Suppressor macrophage treated with lipopolysaccharide for 1 hour (primary cell): ENCODE data around the gene SPN.
A peak's percentile ranks its signal among the peaks of the same experiment; 100 is the strongest.
"Not testable (repeated sequence)": the region's sequence is repeated elsewhere in the genome, so short reads cannot be mapped to it uniquely, and the experiment has no call there.

Experiments used
- DNase-seq, 3 donors: peaks; one replicate each; pipeline ENCODE4 v3.0.0-alpha.2; 2020 to 2022

SPN gene

DNA sequence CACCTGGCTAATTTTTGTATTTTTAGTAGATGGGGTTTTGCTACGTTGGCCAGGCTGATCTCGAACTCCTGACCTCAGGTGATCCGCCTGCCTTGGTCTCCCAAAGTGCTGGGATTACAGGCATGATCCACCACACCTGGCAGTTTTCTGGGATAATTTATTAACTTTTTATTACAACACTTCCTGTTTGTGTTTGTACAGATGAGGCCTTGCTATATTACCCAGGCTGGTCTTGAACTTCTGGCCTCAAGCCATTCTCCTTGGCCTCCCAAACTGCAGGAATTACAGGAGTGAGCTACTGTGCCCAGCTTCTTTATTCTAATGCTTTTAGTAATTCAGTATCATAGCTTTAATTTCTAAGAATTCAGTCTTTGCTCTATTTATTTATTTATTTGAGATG, 16.1 kb upstream of the SPN start:
- no peak for DNase-seq

DNA sequence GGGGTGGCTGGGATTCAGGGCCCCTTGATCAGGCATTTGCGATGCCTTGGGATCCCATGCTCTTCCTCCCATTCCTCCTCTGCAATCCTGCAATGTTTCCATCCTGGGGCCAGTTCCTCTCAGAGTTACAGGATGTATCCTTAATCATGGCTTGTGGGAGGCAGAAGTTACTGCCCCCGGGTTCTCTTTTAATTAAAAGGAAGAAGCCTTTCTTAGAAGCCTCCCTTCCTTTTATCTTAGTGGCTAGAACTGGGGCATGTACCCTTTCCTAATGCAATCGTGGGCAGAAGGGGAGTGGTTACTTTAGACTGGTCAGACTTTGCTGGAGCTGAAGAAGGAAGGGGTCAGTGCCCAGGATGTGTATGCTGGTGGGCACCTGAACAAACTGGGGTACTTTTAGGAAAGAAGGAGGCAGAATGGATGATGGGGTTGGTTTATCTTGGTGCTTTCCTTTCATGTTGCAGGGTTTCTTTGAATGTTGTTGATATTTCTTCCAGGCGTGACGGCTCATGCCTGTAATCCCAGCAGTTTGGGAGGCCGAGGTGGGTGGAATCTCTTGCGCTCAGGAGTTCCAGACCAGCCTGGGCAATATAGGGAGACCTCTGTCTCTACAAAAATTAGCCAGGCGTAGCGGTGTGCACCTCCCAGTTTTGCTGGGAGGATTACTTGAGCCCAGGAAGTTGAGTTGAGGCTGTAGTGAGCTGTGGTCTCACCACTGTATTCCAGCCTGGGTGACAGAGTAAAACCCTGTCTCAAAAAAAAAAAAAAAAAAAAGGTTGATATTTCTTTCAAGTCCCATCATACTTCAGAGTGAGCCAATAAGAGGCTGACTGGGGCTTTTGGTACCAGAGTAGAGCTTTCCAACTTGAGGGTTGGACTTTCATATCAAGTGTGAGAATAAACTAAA, 13.2 kb upstream of the SPN start:
- peak; percentile 76 to 88 (median 80) for DNase-seq

GRCh38 chr16:29650771-29651170, 12.3 kb upstream of the SPN start:
- DNase-seq, result peak; percentile 23 to 37 (median 31)

DNA sequence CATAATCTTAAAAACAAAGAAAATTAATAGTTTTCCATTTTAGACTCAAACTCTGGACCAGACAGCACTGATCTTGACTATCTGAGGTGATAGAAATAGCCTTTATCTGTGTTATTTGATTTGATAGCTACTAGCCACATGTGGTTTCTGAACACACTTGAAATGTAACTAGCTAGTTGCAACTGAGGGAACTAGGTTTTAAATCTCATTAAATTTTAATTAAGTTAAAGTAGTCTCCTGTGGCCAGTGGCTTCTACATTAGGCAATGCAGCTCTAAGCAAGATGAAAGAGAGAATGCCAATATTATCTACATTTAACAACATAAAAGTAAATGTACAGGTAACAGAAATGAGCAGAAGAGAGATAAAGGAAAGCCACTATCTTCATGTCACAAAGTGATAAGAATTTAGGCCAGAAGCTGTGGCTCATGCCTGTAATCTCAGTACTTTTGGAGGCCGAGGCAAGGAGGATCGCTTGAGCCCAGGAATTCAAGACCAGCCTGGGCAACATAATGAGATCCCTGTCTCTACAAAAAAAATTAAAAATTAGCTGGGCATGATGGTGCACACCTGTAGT, 11.2 kb upstream of the SPN start:
- DNase-seq, result no peak

DNA sequence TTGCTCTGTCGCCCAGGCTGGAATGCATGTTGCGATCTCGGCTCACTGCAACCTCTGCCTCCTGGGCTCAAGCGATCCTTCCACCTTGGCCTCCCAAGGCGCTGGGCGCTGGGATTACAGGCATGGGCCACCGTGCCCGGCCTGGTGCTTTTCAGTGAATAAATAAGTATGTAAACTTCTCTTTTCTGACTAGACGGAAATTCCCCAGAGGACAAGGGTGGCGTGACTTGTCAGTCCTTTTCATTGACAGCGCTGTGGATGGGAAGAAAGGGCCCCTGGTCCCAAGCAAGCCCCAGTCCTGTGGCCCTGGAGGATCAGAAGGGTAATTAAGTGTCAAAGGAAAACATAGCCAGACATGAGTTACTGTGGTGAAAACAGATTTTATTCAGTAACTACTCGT, 9.6 kb upstream of the SPN start:
- peak; percentile 89 to 94 (median 92) for DNase-seq

DNA sequence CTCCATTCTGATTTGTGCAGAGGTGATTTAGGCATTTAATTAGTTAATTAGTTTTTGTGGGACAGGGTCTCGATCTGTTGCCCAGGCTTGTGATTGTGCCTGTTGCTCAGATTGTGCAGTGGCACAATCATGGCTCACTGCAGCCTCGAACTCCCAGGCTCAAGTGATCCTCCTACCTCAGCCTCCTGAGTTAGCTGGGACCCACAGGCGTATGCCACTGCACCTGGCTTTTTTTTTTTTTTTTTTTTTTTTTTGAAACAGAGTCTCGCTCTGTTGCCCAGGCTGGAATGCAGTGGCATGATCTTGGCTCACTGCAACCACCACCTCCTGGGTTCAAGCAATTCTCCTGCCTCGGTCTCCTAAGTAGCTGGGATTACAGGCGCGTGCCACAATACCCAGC, 9.2 kb upstream of the SPN start:
- not testable (repeated sequence) for DNase-seq

GRCh38 chr16:29656688-29657523, 6.1 kb upstream of the SPN start:
- no peak for DNase-seq

DNA sequence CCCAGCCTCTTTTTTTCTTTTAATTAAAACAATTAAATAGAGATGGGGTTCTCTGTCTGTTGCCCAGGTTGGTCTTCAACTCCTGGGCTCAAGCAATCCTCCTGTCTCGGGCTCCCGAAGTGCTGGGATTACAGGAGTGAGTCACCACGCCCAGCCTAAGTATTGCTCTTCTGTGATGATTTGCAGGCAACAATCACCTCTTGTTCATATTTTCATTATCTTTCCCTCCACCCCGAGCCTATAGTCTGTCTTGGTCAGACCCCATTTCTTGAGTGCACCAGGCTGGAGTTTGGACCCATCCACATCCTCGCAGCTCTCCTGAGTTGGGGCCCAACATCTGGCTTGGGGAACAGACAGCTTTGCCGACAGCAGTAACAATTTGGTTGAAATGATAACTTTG, 4.3 kb upstream of the SPN start:
- no peak for DNase-seq

GRCh38 chr16:29662000-29662728, 883 bp upstream of the SPN start:
- peak in 2 of 3 donors; percentile 37 to 51 for DNase-seq

GRCh38 chr16:29662729-29663015, 375 bp upstream of the SPN start:
- peak; percentile 62 to 65 (median 62) for DNase-seq

DNA sequence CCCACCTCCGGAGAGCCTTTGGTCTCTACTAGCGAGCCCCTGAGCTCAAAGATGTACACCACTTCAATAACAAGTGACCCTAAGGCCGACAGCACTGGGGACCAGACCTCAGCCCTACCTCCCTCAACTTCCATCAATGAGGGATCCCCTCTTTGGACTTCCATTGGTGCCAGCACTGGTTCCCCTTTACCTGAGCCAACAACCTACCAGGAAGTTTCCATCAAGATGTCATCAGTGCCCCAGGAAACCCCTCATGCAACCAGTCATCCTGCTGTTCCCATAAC, 702 bp downstream of the SPN start:
- DNase-seq, result no peak

DNA sequence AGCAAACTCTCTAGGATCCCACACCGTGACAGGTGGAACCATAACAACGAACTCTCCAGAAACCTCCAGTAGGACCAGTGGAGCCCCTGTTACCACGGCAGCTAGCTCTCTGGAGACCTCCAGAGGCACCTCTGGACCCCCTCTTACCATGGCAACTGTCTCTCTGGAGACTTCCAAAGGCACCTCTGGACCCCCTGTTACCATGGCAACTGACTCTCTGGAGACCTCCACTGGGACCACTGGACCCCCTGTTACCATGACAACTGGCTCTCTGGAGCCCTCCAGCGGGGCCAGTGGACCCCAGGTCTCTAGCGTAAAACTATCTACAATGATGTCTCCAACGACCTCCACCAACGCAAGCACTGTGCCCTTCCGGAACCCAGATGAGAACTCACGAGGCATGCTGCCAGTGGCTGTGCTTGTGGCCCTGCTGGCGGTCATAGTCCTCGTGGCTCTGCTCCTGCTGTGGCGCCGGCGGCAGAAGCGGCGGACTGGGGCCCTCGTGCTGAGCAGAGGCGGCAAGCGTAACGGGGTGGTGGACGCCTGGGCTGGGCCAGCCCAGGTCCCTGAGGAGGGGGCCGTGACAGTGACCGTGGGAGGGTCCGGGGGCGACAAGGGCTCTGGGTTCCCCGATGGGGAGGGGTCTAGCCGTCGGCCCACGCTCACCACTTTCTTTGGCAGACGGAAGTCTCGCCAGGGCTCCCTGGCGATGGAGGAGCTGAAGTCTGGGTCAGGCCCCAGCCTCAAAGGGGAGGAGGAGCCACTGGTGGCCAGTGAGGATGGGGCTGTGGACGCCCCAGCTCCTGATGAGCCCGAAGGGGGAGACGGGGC, 1.3 kb downstream of the SPN start:
- peak; percentile 62 to 76 (median 69) for DNase-seq

- DNase-seq, result peak in 2 of 3 donors; percentile 33 to 43
Measured at GRCh38 chr16:29665294-29666077, 2.4 kb downstream of the SPN start.

DNA sequence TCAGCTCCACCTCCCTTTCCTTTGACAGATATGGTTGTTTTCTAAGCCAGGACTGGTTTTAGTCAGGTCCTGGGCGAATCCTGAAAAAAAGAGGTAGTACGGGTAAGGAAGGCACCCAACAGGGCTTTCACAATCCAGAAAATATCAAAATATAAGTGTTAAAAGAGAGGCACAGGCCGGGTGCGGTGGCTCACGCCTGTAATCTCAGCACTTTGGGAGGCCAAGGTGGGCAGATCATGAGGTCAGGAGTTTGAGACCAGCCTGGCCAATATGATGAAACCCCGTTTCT, 4.2 kb downstream of the SPN start:
- peak; percentile 44 to 50 (median 46) for DNase-seq

- no peak for DNase-seq
Measured at GRCh38 chr16:29667755-29668154, 4.7 kb downstream of the SPN start.

DNA sequence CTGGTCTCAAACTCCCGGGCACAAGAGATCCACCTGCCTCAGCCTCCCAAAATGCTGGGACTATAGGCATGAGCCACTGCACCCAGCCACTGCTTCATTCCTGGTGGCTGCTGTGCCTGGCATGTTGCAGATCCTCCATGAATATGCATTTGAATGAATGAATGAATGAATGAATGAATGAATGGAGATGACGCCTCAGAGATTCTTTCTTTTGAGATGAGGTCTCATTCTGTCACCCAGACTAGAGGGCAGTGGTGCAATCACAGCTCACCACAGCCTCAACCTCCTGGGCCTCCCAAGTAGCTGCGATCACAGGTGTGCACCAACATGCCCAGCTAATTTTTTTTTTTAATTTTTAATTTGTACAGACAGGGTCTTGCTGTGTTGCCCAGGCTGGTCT, 5.2 kb downstream of the SPN start:
- no peak for DNase-seq

GRCh38 chr16:29673501-29673900, 10.5 kb downstream of the SPN start:
- DNase-seq, result no peak

GRCh38 chr16:29674188-29674587, 11.1 kb downstream of the SPN start:
- DNase-seq, result peak; percentile 80 to 86 (median 82)

- peak; percentile 73 to 82 (median 77) for DNase-seq
Measured at GRCh38 chr16:29675811-29676643, 13.0 kb downstream of the SPN start.

GRCh38 chr16:29676989-29677785, 14.1 kb downstream of the SPN start:
- DNase-seq, result peak; percentile 79 to 86 (median 82)
